GM19468 (cell line): ENCODE results near the gene NUMA1.

Source experiments
- ATAC-seq: cut with Tn5 transposase; IDR thresholded peaks from one replicate; pipeline ENCODE4 v1.9.1; 2021; ENCODE audit warnings: mild to moderate bottlenecking, moderate library complexity, moderate number of reproducible peaks; ENCODE audit not compliant: unreplicated experiment; ENCODE audit errors: extremely low read depth

Gene NUMA1

DNA sequence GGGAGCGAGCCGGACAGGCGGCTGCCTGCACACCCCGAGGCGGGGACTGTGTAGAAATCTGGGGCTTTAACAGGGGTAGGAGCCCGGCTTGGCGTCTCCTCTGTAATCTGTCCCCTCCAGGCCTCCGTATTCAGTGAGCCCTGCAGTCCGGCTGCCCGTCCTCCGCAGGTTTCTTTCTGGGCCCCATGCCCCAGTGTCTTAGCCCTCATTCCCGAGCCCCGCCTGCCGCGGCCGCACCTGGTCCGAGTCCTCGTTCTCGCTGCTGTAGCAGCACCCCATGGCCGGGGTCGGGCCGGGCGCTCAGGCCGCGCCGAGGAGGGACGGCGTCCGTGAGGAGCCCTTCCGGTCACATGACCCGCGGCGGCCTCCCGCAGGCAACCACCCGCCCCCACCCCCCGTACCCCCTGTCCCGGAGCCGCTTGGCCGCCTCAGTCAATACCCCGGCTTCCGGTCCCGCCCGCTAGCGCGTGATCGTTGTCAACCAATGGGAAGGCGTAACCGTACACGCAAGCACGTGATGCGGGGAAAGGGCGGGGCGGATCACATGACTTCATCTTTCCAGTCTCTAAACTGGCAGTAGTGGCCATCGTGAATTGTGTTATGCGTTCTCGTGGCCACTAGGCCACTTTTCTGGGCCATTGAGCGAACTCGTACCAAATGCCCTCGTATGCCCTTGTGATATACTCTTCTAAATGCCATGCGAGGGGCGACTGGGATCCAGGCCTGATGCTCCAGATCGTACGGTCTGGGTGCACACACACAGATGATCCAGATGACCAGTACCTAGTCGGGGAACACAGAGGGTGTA lies 22.8 kb upstream of the NUMA1 start, which contains the start of gene LAMTOR1:
Gene LAMTOR1, minus strand, starts transcription at position 352 of the 808 bp plus-strand sequence. Its CDS starts 73 bp downstream, at position 279.
- ATAC-seq: peak; percentile 83

DNA sequence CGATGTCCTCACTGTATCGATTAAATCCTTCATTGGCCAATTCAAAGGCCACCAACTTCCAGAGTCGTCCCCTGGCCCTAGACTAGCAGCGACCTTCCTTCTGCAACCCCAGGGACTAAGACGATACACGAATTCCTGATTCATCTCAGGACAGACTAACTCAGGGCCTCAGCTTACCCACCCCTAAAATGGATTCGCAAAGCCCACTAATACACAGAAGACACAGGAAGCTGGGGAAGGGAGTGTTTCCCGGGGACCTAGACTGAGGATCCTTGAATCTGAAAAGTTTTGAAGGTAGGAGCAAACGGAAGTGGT lies 22.2 kb upstream of the NUMA1 start:
- ATAC-seq: no peak

DNA sequence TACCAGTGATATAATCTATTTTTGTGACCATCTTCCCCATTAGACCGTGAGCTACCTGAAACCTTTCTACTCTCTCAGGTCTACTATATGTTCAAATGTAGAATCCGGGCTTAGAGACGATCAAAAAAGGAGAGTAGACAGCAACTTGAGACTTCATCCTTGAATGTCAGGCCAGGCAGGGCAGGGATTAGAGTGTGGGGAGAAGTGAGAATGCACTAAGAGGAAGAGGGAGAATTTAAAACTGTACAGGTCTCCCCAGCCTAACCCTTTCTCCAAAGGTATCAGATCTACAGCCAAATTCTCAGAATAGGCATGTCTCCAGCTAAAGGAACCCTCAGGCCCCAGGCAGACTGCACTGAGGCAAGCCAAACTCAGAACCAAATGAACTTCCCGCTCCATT lies 21.8 kb upstream of the NUMA1 start:
- no peak for ATAC-seq

DNA sequence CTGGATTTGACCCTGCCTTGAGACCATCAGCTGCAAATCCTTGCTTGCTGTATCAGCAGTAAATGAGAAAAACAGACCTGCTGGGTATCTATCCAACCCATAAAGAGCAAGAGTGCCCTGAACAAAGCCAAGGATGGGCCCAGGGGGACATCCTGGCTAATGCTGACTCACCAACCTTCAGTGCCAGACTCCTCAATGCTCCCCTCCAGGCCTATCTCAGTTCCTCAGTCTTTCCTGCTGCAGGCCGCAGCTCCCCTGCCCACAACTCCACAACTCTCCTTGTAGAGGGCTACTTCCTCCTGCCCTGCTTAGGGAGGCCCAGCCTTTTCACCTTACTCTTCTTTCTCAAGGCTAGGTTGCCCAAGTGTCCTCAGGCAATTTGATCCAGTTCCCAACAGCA lies 20.1 kb upstream of the NUMA1 start:
- no peak for ATAC-seq

DNA sequence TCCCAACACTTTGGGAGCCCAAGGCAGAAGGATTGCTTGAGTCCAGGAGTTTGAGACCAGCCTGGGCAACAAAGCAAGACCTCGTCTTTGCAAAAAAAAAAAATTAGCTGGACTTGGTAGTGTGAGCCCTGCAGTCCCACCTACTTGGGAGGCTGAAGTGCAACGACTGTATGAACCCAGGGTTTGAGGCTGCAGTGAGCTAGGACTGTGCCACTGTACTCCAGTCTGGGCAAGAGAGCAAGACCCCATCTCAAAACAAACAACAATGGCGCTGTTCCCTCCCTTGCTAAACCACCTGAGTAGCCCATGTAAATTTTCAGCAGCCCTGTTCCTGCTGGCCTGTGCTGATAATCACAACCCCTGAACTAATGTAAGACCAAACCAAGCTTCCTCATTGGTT lies 19.7 kb upstream of the NUMA1 start:
- ATAC-seq: no peak

DNA sequence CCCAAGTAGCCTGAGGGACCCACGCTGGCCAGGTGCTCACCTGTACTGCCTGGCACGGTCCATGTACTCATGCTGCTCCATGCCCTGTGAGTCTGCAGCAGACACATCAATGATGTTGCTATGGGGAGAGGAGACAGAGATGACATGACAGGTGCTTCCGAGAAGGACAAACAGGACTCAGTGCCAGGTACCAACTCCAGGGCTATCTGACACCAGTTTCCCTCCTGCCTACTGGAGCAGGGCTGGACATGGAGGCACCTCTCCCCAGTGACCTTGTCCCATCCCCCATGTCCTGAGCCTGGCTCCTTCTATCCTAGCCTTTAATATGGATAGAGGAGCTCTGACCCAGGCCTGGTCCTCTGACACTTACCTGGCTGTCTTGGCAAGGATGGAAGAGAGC lies 18.4 kb upstream of the NUMA1 start:
- no peak for ATAC-seq

DNA sequence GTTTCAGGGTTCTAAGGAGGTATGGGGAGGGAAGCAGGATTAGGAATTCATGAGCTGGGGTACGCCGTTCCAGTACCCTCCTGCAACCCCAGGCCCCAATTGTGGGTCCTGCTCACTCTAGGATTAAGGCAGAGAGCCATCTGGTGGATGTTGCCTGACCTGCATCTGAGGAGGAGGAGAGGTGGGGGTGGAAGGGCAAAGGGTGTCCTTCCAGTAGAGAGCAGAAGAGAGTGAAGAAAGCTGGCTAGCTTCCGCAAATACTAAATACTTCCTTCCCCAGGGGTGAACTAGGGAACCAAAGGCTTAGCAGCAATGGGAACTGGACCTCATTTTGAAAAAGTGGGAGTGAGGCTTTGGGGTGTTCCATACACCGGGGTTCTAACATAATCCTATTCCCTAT lies 10.9 kb upstream of the NUMA1 start:
- no peak for ATAC-seq

DNA sequence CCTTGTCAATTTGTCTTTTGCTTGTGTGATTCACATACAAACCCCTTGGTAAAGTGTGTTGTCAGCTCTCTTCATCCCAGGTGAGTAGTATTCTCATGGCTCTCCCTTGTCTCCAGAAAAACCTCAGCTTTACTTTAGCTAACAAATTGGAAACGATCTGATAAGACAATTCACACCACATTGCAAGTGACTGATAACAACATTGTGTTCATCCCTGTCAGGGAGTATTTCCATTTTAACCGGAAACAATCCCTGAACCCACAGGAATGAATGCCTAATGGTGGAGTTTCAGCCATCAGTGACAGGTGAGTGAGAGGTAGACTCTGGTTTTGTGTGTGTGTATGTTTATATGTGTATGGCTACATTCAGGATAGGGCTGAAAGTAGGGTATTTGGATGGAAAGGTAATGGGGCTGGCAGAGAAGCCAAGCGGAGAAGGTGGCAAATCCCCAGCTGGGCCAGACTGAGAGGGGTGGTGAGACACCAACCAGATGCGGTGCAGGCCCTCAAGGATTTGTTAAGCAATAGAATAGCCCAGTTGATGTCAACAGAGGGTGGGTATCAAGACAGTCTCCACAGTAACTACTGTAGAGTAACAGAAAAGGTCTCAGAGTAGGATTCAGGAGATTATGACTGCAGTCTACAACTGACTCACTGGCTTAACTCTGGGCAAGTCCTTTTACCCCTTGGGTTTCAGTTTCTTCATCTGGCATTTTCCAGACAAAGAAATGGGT lies 7.9 kb upstream of the NUMA1 start:
- ATAC-seq: no peak

DNA sequence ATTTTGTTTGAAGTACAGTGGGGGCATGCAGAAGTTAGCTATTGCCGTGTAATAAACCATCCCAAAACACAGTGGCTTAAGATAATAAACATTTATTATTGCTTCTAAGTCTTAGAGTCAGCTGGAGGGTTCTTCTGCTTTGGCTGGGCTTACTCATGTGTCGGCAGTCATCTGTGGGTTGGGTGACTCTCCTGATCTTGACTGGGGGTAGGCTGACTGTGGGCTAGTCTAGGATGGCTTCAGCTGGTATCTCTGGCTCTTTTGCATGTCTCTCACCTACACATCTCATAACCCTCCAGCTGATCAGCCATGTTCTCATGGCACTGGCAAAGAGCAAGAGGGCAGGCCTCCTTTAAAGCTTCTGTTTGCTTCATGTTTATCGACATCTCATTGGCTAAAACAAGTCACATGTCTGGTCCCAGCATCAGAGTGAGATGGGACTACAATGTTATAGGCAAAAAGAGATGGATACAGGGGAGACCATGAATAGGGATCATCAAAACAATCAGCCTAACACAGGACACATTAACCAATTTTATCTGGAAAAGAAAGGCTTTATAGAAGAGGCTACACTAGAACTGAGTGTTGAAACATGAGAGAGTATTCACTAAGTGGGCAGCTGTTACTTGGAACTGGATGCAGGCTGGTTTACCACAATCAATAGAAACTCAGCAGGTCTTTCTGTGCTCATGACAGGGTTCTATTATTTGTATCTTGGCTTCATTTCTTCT lies 5.4 kb upstream of the NUMA1 start:
- no peak for ATAC-seq

DNA sequence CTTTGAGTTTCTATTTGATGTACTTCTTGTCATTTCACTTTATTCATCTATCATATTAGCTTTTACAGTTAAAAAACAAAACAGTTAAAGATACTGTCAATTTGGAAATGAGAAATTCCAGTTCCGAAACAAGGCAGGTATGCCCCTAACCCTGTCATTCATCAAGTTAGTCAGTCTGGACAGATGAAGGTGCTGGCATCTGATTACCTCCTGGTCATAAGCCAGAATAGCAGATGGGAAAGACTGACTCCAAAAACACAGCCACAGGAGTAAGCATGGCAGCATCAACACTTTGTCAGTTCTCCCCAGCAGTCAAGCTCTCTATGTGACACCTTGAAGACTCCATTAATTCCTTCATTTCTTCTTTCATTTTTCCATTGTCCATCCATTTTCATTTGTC lies 4.6 kb upstream of the NUMA1 start:
- no peak for ATAC-seq

DNA sequence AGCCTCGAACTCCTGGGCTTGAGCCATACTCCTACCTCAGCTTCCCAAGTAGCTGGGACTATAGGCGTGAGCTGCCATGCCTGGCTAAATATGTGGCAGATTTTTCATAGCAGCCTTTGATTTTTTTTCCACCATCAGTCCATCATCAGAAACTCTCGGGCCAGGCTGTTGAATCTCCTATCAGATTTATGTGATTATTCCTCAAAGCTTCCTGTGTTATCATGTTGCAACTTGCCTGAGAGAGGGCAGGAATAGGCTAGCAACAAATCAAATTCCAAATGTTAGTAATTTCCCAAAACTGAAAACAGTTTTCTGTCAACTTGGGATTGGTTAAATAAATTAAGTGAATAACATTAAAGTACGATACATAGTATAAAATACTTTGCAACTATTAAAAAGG lies 3.7 kb upstream of the NUMA1 start:
- ATAC-seq: no peak

DNA sequence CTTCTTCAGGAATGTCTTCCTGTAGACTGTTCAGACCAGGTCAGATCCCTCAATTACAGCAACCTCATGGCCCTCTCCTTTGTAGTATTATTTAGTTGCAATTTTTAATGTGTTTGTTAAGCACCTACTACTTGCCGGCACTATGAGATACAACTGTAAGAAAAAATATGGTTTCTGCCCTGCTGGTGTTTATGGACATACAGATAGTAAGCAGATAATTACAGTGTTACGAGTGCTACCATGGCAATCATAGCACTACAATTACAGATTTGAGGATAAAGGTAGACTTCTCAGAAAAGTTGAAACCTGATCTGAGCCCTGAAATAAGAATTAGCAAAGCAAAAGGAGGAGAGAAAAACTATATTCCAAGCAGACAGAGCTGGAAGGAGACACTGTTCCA lies 3.1 kb upstream of the NUMA1 start:
- ATAC-seq: no peak

DNA sequence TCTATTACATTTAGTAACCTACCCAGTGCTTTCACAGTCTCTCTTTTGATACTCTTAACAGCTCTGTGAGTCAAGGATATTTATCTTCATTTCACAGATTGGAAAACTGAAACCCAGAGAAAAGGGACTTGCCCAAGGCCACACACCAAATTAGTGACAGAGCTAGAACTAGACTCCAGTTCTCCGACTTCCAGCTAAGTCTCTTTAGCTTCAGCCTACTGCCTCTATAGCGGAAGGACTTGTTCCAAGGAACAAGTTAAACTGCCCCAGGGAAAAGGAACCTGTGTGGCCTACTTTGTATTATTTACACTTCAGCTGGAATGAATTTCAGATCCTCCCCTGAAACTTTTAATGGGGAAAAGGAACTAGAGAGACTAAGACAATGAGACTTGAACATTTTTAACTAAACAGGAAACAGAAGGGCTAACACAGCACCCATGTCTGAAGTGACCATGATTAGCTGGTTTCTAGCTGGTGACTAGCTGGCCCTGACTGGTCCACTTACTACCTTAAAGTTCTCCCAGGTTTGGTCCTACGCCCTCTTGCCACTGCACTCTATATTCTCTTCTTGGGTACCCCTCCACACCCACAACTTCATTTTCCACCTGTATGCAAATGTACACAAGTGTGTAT lies 1.6 kb upstream of the NUMA1 start:
- ATAC-seq: no peak

DNA sequence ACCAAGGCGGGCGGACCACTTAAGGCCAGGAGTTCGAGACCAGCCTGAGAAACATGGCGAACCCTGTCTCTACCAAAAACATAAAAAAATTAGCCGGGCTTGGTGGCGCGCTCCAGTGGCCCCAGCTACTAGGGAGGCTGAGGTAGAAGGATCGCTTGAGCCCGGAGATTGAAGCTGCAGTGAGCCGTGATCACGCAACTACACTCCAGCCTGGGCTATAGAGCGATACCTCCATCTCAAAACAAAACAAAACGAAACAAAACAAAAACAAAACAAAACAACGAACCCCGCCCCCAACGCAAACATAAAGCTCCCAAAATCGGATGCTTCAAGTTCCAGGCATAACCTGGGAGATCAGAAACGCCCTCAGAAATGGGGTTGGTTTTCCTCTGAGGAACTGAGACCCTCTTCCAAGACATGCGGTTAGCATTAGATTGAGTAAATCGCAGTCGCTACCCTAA lies 872 bp upstream of the NUMA1 start:
- no peak for ATAC-seq

DNA sequence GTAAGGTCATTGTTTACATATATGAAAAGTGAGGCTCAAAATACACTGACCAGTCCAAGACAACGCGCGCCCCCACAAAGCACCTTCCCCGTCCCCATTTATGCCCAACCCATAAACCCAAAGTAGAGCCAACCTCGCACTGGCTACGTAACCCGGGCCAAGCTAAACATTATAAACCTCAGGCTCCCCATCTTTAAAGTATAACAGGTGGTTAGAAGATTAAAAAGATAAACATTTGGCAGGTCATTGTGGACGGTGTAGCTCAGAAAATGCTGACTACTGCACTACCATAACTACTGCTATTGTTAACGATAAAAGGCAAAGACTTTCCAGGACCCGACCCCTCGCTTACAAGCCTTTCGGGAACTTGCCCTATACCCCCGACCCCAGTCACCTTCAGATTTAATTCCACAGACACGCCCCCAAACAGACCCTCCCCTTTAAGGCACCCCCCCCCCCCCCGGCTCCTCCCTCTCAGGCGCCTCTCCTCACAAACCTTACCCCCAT lies 470 bp downstream of the NUMA1 start:
- ATAC-seq: no peak

DNA sequence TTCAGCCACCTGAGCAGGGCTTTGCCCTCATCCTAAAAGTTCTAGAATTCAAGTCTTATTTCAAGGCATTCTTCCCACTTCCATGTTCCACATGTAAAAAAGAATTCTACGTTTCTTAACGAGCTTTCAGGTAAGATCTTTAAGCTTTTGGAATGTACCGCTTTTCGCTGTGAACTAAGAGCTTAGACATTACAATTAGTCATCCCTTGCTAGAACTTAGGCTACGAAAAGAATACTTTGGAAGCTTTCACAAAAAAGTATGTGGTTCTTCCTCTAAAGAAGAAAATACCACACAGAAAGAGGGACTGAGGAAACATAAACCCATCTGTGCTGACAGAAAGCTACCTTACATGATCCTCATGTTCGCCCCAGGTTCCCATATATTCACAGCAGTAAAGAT lies 1.9 kb downstream of the NUMA1 start:
- ATAC-seq: no peak

DNA sequence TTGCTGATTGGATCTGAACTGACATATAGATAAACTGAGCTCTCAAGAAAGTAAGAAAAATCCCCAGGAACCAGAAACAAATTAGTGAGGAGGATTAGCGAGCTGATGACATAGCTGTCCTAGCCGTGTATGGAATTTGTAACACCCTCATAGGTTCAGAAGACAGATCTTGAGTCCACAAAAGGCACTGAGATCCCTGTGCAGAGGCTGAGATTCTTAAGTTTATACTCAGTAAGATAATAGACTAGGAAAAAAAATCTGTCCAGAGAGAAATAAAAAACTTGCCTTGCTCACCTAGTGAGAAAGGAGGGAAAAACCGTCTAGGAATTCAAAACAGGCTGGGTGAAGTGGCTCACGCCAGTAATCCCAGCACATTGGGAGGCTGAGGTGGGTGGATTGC lies 4.6 kb downstream of the NUMA1 start:
- no peak for ATAC-seq

DNA sequence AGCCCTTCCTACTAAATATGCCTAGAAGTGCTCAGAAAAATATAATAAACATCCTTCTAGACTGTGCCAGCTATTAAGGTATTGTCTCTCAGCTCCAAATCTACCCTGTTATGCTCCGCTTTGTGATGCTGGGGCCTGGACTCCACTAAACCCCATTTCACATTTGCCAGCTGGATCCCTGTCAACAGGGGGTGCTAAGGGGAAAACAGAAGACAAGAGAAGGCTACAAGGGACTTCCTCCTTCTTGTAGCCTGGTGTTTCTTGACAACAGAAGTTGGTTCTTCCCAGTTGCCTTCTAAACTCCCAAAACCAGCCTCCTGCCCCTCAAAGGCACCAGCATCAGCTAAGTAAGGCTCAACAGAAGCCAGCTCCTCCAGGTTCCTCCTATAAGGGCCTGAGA lies 5.2 kb downstream of the NUMA1 start:
- ATAC-seq: no peak

DNA sequence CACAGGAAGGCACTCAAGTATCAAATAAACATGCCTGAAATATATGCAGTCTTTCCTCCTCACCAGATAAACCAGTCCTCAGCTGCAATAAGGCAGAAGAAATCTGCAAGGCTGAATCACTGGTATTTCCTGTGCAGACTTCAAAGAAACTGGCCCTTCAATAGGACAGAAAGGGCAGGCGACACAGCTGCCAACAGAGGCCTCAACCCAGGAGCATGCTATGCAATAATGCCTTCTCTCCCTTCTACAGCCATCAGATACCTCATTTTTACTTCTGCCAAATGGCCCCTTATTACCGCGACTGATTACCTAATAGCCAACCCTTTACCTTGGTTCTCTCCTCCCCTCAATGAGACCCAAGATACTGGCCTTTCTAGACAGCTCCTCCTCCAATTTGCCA lies 8.0 kb downstream of the NUMA1 start:
- no peak for ATAC-seq

DNA sequence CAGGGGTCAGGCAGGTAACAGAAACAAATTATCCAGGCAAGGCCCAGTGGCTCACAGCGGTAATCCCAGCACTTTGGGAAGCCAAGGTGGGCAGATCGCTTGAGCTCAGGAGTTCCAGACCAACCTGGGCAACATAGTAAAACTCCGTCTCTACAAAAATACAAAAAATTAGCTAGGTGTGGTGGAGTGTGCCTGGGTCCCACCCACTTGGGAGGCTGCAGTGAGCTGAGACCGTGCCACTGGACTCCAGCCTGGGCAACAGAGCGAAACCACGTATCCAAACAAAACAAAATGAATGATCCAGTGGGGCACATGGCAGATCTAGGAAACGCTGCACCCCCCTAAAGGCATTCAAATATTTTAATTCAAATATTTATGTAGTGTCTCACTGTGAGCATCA lies 9.9 kb downstream of the NUMA1 start:
- no peak for ATAC-seq
